GM18870 (cell line): ENCODE data around the gene TRIM63.
A peak's percentile ranks its signal among the peaks of the same experiment; 100 is the strongest.
"Not testable (repeated sequence)": the region's sequence is repeated elsewhere in the genome, so short reads cannot be mapped to it uniquely, and the experiment has no call there.

ENCODE experiments used
- ATAC-seq: cut with Tn5 transposase; IDR thresholded peaks from one replicate; pipeline ENCODE4 v1.9.1; 2021; ENCODE audit warnings: moderate library complexity; ENCODE audit not compliant: unreplicated experiment

The TRIM63 gene

DNA sequence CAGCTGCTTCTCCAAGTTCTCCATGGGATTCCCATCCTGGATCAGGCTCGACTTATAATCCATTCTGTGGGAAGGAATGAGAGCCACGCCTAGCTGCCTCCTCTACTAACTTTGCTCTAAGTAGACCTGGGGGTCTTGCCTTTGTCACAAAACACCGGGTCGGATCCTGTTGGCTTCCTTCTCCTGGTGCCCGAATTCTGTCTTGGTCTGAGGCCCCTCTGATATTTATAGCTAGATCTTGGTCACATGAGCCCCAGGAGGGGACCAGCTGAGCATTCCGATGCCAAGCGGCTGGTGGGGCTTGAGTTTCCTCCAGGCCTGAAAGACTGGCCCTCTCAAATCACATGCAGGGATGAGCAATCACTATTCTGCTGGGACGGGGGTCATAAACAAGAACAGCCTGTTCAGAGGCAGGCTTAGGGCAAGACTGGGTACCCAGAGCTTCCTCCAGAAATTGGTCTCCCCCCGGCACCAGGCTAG lies at the start of gene TRIM63:
TSS of gene TRIM63 (minus strand) at position 199 of the 480 bp plus-strand sequence. CDS start at position 63, 136 bp downstream.
- ATAC-seq: no peak

DNA sequence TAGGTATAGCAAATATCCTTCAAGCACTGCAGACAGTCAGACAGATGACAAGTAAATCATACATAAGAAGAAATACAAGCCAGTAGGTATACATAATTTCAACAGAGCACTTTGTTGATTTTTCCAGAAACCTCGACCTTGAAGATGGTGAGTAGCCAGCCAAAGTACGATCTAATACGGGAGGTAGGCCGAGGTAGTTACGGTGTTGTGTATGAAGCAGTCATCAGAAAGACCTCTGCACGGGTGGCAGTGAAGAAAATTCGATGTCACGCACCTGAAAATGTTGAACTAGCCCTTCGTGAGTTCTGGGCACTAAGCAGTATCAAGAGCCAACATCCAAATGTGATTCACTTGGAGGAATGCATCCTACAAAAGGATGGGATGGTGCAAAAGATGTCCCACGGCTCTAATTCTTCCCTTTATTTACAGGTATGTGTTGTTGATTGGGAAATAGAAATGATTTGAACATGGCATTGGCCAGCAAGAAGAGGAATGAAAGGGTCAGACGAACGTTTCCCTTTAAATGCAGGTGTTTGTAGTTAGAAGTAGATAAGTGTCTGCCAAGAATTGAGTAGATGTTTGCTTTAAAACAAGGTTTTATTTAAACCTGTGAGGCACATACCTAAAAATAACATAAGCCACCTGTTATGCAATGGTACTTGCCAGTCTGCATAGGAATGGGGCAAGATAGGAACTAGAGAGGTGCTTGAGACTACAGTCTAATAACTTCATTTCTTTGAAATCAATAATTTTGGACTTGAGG lies 46.9 kb upstream of the TRIM63 start:
- no peak for ATAC-seq

DNA sequence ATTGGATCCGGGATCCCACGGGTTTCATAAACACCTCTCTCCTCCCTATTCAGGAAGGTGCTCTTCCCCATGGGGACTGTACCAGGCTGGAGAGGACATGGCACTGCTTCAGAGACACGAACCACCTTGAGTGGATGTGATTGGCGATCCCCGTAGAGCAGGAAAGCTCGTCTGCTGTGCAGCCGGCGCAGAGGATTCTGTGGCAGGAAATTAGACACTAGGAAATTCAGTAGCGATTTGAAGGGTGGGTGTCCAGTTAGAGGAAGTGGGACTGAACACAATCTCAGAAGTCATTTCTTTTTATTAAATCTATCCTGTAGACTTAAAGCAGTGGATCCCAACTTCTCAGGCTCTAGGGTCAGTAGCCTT lies 45.0 kb upstream of the TRIM63 start:
- ATAC-seq: no peak

DNA sequence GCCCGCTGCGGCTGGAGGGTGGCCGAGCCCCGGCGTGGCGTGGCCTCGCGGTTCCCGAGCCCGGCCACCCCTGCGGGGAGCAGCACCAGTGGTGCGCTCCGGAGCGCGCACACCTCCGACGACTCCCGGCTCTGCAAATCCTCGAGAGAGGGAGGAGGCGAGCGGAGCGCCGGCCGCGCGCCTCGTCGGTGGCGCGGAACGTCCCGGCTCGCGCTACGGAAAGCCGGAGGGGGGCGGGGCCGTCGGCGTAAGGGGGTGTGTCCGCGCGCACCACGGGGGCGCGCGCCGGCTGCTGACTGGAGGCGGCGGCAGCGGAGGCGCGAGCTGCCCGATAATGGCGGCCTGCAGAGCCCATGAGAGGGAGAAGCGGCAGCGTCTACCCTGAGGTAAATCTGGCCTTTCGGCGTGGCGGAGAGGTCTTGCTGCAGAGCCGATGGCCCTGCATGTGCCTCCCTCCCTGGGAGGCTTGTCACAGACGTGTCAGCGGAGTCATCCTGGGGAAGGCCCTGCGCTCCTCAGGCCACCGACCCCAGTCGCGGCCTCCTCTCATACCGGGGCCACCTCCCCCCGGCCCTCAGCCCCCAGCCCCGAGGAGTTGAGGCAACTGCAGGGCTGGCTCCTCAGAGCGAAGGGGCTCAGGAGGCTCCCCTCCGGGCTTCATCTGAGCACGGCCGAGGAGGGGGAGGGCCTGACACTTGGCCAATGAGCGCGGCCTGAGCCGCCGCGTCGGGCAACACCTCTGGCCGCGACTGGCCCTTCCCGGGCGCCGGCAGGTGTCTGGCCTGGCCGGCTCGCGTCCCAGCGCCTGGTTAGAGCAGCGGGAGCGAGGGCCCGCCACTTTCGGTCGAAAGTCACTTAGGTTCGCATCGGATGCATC lies 44.3 kb upstream of the TRIM63 start, which contains the start of gene PDIK1L:
TSS of gene PDIK1L (plus strand) at position 295 of the 877 bp plus-strand sequence. CDS start 2,485 bp downstream, outside the sequence.
- peak; percentile 57 for ATAC-seq

- ATAC-seq: peak; percentile 32
Observed at GRCh38 chr1:26110731-26111529, 43.5 kb upstream of the TRIM63 start.

DNA sequence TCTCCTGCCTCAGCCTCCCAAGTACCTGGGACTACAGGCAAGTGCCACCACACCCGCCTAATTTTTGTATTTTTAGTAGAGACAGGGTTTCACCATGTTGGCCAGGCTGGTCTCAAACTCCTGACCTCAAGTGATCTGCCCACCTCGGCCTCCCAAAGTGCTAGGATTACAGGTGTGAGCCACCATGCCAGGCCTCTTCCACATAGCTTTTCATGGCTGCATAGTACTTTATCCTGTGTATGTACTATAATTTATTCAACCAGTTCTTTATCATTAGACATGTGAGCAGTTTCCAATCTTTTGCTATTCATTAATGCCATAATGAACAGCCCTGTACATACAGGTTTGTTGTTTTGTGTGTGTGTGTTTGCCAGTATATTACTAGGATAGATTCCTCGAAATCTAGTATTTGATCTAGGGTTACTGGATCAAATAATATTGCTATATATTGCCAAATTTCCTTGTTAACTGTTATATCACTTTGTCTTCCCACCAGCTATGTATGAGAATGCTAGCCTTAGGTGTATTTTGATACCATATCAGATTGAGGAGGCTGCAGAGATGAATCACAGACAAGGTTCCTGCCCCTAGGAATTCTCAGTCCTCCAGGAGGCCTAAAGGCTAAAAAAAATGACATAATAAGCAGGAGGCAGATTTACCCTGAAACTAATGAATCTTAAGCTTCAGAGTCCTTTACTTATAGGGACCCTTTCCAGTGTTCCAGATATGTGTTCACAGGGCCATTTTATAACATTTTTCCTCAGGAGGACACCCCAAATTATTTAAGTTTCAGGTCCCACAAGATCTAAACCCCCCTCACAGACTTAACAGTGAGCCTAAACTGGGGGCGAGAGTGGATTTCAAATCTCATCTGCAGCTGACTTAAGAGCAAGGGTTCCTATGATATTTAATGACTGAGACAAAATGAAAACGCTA lies 42.1 kb upstream of the TRIM63 start:
- ATAC-seq: no peak

- not testable (repeated sequence) for ATAC-seq
Observed at GRCh38 chr1:26105226-26105548, 37.8 kb upstream of the TRIM63 start.

DNA sequence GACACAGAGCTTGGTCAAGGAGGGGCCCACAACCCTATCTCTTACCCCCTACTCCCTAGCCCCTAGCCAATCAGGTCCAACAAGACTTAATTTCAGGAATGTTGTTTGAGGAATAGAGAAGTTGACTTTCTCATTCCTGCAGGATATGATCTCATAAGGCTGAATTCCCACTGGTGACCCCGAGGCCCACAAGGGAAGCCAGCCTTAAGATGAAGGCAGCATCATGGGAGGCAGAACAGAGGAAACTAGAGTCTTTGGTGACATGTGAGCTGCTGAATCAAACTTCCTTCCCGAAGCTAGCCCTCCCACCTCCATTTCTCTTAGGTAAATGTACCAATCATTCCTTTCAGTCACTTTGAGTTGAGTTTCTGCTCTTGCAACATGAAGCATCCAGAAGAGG lies 35.1 kb upstream of the TRIM63 start:
- no peak for ATAC-seq

DNA sequence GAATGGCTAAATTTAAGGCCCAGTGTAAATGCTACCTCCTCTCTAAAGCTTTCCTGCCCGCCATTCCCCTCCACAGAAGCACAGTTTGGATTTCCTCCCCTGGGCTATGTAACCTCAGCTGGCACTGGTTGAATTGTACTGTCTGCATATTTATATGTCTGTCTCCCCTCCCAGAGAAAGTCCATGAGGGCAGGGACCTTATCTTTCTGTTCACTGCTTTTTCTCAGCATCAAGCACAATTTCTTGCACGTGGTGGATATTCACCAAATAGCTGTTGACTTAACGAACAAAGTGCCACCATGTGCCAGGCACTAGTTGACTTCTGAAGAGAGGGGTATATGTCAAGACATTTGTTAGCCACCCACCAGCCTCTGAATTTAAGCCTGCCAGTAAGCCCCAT lies 34.7 kb upstream of the TRIM63 start:
- no peak for ATAC-seq

- ATAC-seq: not testable (repeated sequence)
Observed at GRCh38 chr1:26100204-26100603, 32.8 kb upstream of the TRIM63 start.

GRCh38 chr1:26099780-26100179 lies 32.4 kb upstream of the TRIM63 start:
- no peak for ATAC-seq

- ATAC-seq: no peak
Observed at GRCh38 chr1:26098602-26099001, 31.2 kb upstream of the TRIM63 start.

- ATAC-seq: no peak
Observed at GRCh38 chr1:26097696-26098095, 30.3 kb upstream of the TRIM63 start.

DNA sequence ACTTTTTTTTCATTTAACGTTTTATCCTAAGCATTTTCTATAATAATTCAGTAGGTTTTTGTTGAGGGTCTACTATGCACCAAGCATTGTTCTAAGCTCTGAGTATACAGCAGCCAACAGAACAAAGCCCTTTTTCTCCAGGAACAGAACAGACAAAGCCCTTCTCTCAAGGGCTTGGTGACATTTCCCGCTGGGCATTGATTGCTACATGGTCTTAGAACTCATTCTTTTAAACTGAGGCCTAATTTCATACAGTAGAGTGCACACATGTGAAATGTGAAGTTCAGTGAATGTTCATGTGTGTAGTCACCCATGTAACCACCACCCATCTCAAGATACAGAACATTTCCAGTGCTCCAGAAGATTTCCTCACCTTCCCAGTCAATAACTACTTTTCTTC lies 29.0 kb upstream of the TRIM63 start:
- no peak for ATAC-seq

- no peak for ATAC-seq
Observed at GRCh38 chr1:26094677-26095383, 27.4 kb upstream of the TRIM63 start.

GRCh38 chr1:26094076-26094669 lies 26.7 kb upstream of the TRIM63 start:
- ATAC-seq: no peak

DNA sequence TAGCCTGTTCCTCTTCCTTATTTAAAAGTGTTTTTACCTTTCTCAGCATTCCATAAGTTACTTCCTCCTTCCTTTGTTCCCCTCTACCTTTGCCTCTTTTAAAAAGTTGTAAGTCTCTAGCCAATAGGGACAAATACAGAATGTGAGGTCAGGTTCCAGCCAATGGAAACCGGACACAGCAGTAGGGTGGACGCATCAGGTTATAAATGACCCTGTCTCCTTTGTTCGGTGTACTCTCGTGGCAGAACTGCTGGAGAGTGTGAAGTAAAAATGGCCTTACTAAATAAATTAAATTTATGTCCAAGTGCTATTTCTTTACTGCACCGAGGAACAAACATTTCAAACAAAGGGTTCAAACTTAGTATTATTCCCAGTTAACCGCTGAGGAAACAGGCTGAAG lies 26.1 kb upstream of the TRIM63 start:
- not testable (repeated sequence) for ATAC-seq

DNA sequence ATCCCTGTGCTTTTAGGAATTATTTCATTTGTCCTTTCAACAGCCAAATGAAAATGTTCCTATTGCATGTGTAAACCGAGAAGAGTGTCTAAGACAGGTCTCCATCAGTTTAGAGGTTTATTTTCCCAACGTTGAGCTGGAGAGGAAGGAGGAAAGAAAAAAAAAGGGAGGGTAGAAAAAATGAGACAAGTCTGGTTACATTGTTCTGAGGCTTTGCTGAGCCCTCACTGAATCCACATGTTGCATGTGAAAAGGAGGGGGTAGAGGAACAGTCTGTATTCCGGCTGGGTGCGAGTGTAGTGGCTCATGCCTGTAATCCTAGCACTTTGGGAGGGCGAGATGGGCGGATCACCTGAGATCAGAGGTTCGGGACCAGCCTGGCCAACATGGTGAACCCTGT lies 25.0 kb upstream of the TRIM63 start:
- ATAC-seq: no peak

GRCh38 chr1:26090893-26091292 lies 23.5 kb upstream of the TRIM63 start:
- ATAC-seq: no peak
